MCF 10A (cell line): ENCODE measurements around the gene CARD11. TPM values are rescaled to one million over a fixed set of nuclear protein-coding genes. Genes with fewer than 3 reads are reported as not detected.

Experiments
- BruUV-seq: library from RNA; stranded (reverse); fragments of 400-500 nt; replicated peaks from 2 replicates; lab custom pipeline; 2021; lab: Mats Ljungman, UMichigan
- CTCF ChIA-PET: fragments of 300-600 bp; sonication (Branson Sonifier 250); formaldehyde crosslinking; extraction: SDS; loops from one replicate; lab custom pipeline; 2021; ENCODE audit warnings: antibody characterized with exemption, inconsistent platforms; lab: Yijun Ruan, JAX
- POLR2A ChIA-PET: fragments of 300-600, 350-650 bp; sonication (Branson Sonifier 250); formaldehyde crosslinking; extraction: SDS; loops from one replicate; lab custom pipeline; 2020; ENCODE audit warnings: antibody characterized with exemption, inconsistent platforms; lab: Yijun Ruan, JAX
- DNase-seq: peaks from one replicate; pipeline ENCODE4 v3.0.0-alpha.2; 2018; ENCODE audit not compliant: unreplicated experiment
- H3K27ac Mint-ChIP-seq: one replicate; pipeline ENCODE4 v1.8.0; 2022; ENCODE audit warnings: mild to moderate bottlenecking, low read depth, mixed read lengths; ENCODE audit not compliant: unreplicated experiment
- H3K27me3 Mint-ChIP-seq: one replicate; pipeline ENCODE4 v1.8.0; 2022; ENCODE audit warnings: mixed read lengths; ENCODE audit not compliant: insufficient read depth, unreplicated experiment
- H3K36me3 Mint-ChIP-seq: one replicate; pipeline ENCODE4 v1.8.0; 2022; ENCODE audit warnings: mild to moderate bottlenecking, moderate library complexity, mixed read lengths; ENCODE audit not compliant: insufficient read depth, unreplicated experiment
- H3K4me1 Mint-ChIP-seq: one replicate; pipeline ENCODE4 v1.8.0; 2022; ENCODE audit warnings: mixed read lengths; ENCODE audit not compliant: insufficient read depth, unreplicated experiment
- H3K4me3 Mint-ChIP-seq: one replicate; pipeline ENCODE4 v1.8.0; 2022; ENCODE audit warnings: mild to moderate bottlenecking, moderate library complexity, mixed read lengths; ENCODE audit not compliant: unreplicated experiment
- H3K9me3 Mint-ChIP-seq: one replicate; pipeline ENCODE4 v1.8.0; 2022; ENCODE audit warnings: mixed read lengths; ENCODE audit not compliant: unreplicated experiment
- CTCF ChIP-seq: fragments of 200-600 bp; IDR thresholded peaks from one replicate; pipeline ENCODE4 v1.8.0; 2022; ENCODE audit warnings: antibody characterized with exemption, mild to moderate bottlenecking; ENCODE audit not compliant: unreplicated experiment
- intact Hi-C: fragments of 100-400 bp; cut with micrococcal nuclease; formaldehyde crosslinking; loops from 2 replicates; pipeline ENCODE4 v1.14.1; 2022
- total RNA-seq: library from RNA; stranded (reverse); gene quantifications from 2 replicates; pipeline ENCODE4 v1.2.3, GENCODE V29; 2022

The CARD11 gene
- total RNA-seq, 1 experiment from 2014 or later = not detected

DNA sequence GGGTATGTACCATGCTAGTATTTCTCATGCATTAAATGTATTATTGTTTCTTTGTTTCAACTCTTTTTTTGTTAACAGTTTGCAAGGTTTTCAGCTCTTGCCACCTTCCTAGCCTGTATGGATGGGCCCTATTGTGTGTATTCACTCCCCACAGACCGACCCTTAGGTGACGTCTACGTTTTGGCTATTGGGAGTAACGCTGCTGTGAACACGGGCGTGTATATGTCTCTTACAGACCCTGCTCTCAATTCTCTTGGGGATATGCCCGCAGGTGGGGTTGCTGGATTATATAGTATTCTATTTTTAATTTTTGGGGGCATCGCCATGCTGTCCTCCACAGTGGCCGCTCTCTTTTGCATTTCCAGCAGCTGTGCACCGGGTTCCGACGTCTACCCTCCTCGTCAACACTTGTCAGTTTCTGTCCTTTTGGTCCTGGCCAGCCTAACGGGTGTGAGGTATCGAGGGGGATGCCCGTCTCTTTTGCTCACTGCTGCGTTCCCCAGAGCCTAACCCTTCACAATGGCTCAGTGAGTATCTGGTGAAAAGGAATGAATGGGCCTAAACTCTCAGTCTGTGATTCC, 135.5 kb downstream of the CARD11 start:
- BruUV-seq = no TSS peak
- ChIA-PET CTCF (no interaction called here), POLR2A (no interaction called here)
- Mint-ChIP-seq H3K4me3 (no peak overlapping the region), H3K27me3 (no peaks in the 10 kb centered on the region), H3K4me1 (no peaks in the 10 kb centered on the region), H3K36me3 (no peaks in the 10 kb centered on the region), H3K9me3 (no peaks in the 10 kb centered on the region), H3K27ac (no peak overlapping the region)
- no peak for TF ChIP-seq CTCF
- DNase-seq = no peak
- intact Hi-C loops = no loop called here

GRCh38 chr7:2906197-2906931, 137.3 kb downstream of the CARD11 start:
- intact Hi-C loops = no loop called here
- H3K36me3 Mint-ChIP-seq = no peaks in the 10 kb centered on the region
- no peaks in the 10 kb centered on the region for H3K27me3 Mint-ChIP-seq
- no peaks in the 10 kb centered on the region for H3K4me1 Mint-ChIP-seq
- TF ChIP-seq CTCF = no peak
- ChIA-PET CTCF (interaction anchor here (0.7 kb wide), 2 partner anchors 1222 to 1572 kb away, joined by 3 read pairs; no protein-coding TSS in a partner anchor), POLR2A (interaction anchor here (0.6 kb wide), 2 partner anchors 47 to 548 kb away, joined by 3 read pairs; no protein-coding TSS in a partner anchor)
- H3K9me3 Mint-ChIP-seq = no peaks in the 10 kb centered on the region
- H3K4me3 Mint-ChIP-seq = no peak overlapping the region
- DNase-seq = no peak
- H3K27ac Mint-ChIP-seq = no peak overlapping the region
- BruUV-seq = no TSS peak

DNA sequence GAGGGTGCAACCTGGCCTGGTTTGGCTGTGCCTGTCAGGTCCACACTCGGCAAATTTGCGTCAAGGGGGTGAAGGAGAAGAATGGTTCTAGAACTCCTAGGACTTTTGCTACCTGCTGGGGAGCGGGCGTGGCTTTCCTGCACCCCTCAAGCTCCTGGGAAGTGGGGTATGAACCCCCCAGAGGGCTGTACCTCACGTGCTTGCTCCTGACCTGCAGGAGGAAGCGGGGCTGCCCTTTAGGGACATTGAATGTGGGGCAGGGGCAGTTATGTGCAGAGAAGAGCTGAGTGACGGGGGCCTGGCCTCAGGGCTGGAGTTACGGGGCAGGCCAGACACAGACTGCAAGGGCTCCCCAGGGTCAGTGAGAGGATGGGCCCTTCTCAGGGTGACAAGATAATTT, 138.2 kb downstream of the CARD11 start:
- H3K4me3 Mint-ChIP-seq = no peak overlapping the region
- ChIA-PET POLR2A (no interaction called here), CTCF (no interaction called here)
- no peak for TF ChIP-seq CTCF
- H3K36me3 Mint-ChIP-seq = no peaks in the 10 kb centered on the region
- DNase-seq = no peak
- intact Hi-C loops = no loop called here
- H3K4me1 Mint-ChIP-seq = no peaks in the 10 kb centered on the region
- H3K27me3 Mint-ChIP-seq = no peaks in the 10 kb centered on the region
- H3K9me3 Mint-ChIP-seq = no peaks in the 10 kb centered on the region
- BruUV-seq = no TSS peak
- H3K27ac Mint-ChIP-seq = no peak overlapping the region

DNA sequence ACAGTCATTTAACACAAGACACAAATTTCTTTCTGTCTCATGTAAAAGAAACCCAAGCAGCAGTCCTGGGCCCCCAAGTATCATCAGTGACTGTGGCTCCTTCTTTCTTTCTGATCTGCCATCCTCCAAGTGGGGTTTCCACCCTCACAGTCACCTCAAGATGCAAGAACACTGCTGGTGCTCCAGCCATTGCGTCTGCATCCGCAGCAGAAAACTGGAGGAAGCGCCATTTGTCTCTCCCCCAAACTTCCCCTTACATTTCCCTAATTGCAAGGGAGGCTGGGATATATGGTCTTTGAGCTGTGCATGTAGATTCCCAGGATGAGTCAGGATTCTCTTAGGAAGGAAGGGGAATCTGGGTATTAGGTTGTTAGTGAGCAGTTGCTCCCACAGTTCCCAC, 138.6 kb downstream of the CARD11 start:
- TF ChIP-seq CTCF = no peak
- Mint-ChIP-seq H3K27ac (no peak overlapping the region), H3K4me1 (no peaks in the 10 kb centered on the region), H3K27me3 (no peaks in the 10 kb centered on the region), H3K4me3 (no peak overlapping the region), H3K9me3 (no peaks in the 10 kb centered on the region), H3K36me3 (no peaks in the 10 kb centered on the region)
- ChIA-PET POLR2A (no interaction called here), CTCF (no interaction called here)
- intact Hi-C loops = no loop called here
- no peak for DNase-seq
- no TSS peak for BruUV-seq
